ENCODE measurements around the gene C1orf53. TPM values are rescaled to one million over a fixed set of nuclear protein-coding genes. Genes with fewer than 3 reads are reported as not detected.

The C1orf53 gene
- total RNA-seq, 2 experiments from 2014 or later, result 0.54 to 0.95 TPM

DNA sequence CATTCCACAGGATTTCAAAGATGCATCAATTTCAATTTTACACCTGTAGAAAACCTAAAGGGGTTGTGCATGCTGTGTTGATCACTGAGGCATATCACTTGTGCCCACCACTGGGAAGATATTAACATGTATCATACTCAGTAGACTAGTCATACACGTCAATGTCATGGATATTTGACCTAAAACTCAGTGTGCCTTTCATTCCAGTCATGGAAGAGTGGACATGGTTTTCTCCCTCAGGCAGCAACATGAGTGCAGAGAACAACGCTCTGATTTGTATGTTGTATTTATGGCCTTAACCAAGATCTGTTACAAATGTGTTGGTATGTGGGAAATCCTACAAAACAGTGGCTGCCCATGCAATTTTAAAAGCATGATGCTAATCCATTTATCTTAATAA is 6.1 kb upstream of the C1orf53 start:
- H3K36me3 Mint-ChIP-seq, result no peaks in the 10 kb centered on the region

DNA sequence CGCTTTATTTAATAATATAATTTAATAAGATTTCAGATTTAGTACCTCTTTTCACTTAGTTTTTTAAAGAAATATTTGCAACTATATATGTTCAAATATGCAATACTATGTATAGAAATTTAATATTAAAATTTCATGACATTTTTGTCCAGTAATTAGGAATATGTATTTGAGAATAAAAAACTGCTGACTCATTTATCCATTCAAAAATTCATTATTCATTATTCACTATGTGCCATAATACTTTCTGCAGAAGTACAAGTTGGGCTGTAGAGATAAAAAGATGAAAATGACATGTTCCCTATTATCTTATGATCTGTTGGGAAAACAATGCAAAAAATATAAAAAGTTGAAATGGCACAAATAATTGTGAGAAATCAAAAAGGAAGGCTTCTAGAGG is 3.4 kb upstream of the C1orf53 start:
- Mint-ChIP-seq H3K4me1 (peaks cover 20% of the 10 kb centered on the region), H3K36me3 (no peaks in the 10 kb centered on the region), H3K4me3 (no peak overlapping the region), H3K27ac (no peak overlapping the region), H3K9me3 (no peaks in the 10 kb centered on the region), H3K27me3 (peaks cover 43% of the 10 kb centered on the region)
- DNase-seq, result no peak

More for the DNA sequence above, 6.1 kb upstream of the C1orf53 start:
- H3K9me3 Mint-ChIP-seq, result no peaks in the 10 kb centered on the region
- no peak overlapping the region for H3K4me3 Mint-ChIP-seq
- peaks cover 41% of the 10 kb centered on the region for H3K27me3 Mint-ChIP-seq
- peaks cover 1% of the 10 kb centered on the region for H3K4me1 Mint-ChIP-seq
- DNase-seq, result no peak
- H3K27ac Mint-ChIP-seq, result no peak overlapping the region

DNA sequence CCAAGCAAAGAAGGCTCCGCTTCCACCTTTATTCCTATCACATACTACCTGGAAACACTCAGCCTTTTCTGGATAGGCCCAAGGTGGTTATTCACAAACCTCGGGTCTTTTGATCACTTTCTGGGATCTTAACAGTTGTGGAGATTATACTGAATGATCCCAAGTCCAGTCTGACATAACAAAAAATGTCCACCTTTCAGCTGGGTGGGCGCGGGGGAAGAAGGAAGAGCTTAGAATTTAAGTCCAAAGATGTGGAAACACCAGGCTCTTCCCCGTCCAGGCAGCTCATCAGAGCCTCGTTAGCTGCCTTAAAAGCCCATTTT is 338 bp upstream of the C1orf53 start:
- H3K27me3 Mint-ChIP-seq, result peaks cover 61% of the 10 kb centered on the region
- DNase-seq, result no peak
- no peaks in the 10 kb centered on the region for H3K9me3 Mint-ChIP-seq
- H3K36me3 Mint-ChIP-seq, result no peaks in the 10 kb centered on the region
- peak overlapping the region; percentile 82 for H3K4me3 Mint-ChIP-seq
- H3K4me1 Mint-ChIP-seq, result peaks cover 21% of the 10 kb centered on the region
- H3K27ac Mint-ChIP-seq, result peak overlapping the region; percentile 62

DNA sequence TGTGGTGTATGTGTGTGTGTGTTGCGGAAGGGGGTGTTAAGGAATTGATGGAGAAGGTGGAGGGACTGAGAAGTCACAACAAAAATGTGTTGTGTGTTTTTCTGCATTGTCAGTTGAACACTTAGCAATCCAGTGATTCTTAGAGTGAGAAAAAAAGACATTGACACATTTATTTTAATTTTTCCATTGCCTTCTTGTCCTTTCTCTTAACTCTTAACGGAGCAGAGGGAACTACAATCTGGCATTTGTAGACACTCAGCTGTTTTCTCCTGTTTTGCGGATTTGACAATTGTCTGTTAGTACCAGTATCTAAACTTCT is 725 bp downstream of the C1orf53 start:
- Mint-ChIP-seq H3K27me3 (peaks cover 63% of the 10 kb centered on the region), H3K4me1 (peaks cover 22% of the 10 kb centered on the region), H3K27ac (peak overlapping the region; percentile 17), H3K4me3 (peak overlapping the region; percentile 82), H3K36me3 (no peaks in the 10 kb centered on the region), H3K9me3 (no peaks in the 10 kb centered on the region)
- DNase-seq, result no peak

DNA sequence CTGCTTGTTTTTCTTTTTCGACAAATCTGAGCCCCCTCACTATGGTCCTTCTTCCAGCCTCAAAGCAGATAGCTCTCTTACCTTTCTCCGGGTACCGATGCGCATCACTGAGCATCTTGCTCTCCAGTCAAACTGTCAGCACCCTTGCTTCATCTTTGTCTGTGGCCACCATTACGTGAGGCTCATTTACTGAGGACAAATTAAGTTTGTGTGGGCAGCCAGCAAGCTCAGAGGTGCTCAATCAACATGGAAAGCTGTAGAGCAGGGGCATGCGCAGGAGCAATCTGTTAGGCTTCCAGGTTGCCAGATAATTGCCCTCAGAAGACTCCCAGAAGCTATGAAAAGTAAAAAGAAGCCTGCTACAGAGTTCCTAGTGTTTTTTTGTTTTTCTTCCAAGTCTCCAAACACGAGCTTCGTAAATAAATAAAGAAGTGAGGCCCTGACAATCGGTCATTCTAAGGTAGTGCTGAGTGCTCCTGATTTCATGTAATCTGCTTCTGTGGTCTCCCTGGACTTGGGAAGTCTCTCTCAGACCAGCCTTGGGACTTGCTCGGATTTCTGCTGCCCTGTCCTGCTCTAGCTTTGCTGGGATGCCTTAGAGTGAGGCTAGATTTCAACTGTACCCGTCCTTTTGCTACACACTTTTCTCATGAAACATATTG is 1.8 kb downstream of the C1orf53 start:
- Mint-ChIP-seq H3K27ac (no peak overlapping the region), H3K9me3 (no peaks in the 10 kb centered on the region), H3K36me3 (no peaks in the 10 kb centered on the region), H3K27me3 (peaks cover 74% of the 10 kb centered on the region), H3K4me1 (peaks cover 33% of the 10 kb centered on the region), H3K4me3 (no peak overlapping the region)
- no peak for DNase-seq

DNA sequence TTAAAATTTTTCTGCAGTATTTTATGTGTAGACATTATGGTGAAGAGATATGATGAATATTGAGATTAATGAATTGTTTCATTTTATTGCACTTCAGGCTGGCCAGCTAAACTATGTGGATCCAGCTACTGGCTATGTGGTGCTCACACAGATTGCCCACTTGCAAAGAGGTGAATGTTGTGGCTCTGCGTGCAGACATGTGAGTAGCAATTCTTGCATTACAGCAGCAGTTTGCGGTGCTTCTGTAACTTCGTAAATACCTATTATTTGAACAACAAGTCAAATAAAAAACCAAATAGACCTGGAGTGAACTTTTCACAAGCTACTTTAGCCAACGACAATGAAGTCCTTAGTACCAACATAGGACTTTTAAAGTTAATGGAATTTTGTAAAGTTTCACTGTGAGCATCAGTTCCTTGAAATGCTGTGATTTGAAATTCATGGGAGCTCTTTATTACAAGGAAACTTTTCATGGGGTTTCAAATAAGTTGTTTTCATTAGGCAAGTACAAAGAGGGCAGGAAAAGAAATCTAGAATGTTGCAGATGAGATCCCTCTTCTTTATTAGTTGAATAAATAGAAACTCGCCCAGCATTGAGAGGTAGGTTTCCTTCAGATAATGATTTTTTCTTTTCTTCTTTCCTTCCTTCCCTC is 3.4 kb downstream of the C1orf53 start:
- Mint-ChIP-seq H3K4me1 (peaks cover 45% of the 10 kb centered on the region), H3K36me3 (no peaks in the 10 kb centered on the region), H3K27ac (no peak overlapping the region)

DNA sequence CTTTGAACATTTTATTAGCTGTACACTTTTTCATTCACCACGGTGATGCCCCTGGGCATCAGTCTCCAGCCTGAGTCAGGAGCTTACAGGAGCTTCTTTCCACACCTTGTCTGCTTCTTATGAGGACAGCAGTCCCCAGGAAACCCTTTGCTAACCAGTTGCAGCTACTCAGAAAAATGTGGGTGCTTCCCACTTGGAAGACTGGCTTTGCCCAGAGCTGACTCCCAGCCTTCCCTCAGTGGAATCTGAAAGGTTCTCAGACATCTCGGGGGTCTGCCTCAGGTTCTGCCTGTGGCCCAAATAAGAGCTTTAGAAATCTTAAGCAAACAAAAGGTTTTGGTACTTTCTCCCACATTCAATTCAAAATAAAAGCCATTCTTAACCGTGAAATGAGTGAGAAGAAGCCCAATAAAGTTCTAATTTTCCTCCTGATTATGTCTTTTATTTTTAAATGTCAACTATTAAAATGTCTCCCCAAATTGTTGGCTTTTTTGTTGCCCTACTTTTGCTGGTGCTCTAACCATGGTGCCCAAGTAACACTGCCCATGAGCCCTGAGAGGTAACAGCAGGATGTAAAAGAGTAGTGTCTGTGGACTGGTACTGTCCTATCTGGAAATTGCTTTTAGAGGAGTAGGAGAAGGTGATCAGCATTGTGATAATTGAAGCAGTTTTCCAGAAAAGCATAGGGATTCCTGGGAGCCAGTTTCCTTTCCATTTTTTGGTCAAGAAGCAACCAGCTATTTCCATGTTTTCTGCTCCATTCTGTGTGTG is 5.6 kb downstream of the C1orf53 start:
- Mint-ChIP-seq H3K4me1 (peaks cover 49% of the 10 kb centered on the region), H3K9me3 (no peaks in the 10 kb centered on the region), H3K36me3 (no peaks in the 10 kb centered on the region), H3K4me3 (no peak overlapping the region), H3K27me3 (peaks cover 99% of the 10 kb centered on the region), H3K27ac (no peak overlapping the region)
- no peak for DNase-seq

More for the DNA sequence above, 3.4 kb downstream of the C1orf53 start:
- no peaks in the 10 kb centered on the region for H3K9me3 Mint-ChIP-seq
- H3K4me3 Mint-ChIP-seq, result no peak overlapping the region
- no peak for DNase-seq
- H3K27me3 Mint-ChIP-seq, result peaks cover 86% of the 10 kb centered on the region

DNA sequence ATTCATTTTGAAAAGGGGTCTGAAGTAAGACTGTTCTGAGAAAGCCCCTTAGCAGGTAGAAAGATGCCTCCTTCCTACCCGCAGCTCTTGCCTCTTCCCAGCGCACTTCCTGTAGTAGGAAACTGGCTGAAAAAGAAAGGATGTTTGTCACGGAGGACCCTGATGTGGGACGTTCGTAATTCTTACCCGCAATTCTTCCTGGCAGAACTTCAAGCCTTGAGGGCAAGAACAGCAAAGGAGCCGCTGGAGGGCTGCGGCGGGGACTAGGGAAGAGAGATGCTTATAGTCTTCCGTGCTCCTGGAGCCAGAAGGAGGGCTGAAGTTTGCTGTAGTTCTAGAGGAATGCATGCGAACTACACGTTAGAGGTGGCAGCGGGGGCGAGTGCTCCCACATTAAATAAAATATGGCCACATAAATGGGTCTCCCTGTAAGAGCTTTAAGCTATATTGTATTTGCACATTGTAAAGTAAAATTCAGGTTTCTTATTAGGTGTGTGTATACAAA is 6.3 kb downstream of the C1orf53 start:
- Mint-ChIP-seq H3K4me1 (peaks cover 48% of the 10 kb centered on the region), H3K9me3 (no peaks in the 10 kb centered on the region), H3K27ac (no peak overlapping the region), H3K27me3 (peaks cover 99% of the 10 kb centered on the region), H3K4me3 (peak overlapping the region; percentile 47), H3K36me3 (no peaks in the 10 kb centered on the region)
- no peak for DNase-seq

DNA sequence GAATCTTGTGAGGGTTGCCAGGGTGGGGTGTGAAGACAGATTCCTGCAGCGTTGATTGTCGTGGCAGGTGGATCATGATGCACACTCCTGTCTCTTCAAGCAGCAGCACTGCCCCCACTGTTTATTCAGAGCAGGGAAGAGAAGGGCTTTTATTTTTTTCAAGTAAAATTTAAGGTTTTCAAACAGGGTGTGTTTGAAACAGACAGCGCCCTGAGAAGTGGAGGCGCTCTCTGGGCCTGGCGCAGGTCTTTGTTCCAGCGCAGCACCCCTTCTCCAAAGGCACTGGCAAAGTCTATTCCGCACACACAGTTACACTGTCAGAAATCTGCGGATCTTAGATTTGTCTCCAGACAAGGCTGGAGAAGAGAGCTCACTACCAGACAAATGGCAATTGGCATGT is 7.0 kb downstream of the C1orf53 start:
- Mint-ChIP-seq H3K27ac (no peak overlapping the region), H3K9me3 (no peaks in the 10 kb centered on the region), H3K36me3 (no peaks in the 10 kb centered on the region), H3K4me1 (peaks cover 49% of the 10 kb centered on the region), H3K4me3 (peak overlapping the region; percentile 47), H3K27me3 (peaks cover 99% of the 10 kb centered on the region)
- DNase-seq, result no peak

DNA sequence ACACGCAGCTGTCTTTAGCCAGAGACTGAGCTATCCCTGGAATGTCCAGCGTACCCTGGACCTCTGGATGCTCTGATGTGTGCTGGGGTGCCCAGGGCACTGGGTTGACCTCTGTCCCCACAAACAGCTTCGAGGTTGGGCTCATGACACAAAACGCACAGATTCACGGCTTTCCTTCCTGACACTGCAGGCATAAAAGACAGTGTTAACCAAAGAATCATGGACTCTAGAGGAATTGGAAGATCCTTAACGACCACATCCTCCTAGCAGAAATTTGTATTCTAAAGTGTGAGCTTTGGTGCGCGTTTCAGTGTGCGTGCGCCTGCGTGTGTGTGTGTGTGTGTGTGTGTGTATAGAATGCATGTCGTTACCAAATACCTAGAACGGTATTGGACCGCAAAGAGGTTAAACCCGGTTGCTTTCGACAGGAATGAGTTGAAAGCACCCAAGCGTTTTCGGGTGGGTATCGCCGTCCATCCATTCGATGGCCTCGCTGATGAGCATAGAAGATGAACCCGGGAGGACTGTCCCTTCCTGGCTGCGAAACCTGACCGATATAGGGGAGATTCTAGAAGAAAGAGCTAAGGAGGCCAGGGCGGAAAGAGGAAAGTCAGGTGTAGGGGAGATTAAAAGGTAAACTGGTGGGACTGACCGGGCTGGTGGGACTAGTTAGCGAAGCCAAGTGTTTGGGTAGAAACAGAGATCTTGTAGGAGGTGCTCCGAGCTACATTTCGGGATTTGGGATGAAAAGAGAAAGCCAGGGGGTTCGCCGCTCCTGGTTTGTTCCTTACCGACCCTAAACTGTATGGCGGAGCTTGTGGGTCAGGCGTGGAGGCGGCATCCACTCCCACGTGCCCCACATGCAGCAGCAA is 7.9 kb downstream of the C1orf53 start:
- peak overlapping the region; percentile 71 for H3K4me3 Mint-ChIP-seq
- H3K27me3 Mint-ChIP-seq, result peaks cover 99% of the 10 kb centered on the region
- no peaks in the 10 kb centered on the region for H3K36me3 Mint-ChIP-seq
- H3K27ac Mint-ChIP-seq, result no peak overlapping the region
- no peaks in the 10 kb centered on the region for H3K9me3 Mint-ChIP-seq
- peaks cover 49% of the 10 kb centered on the region for H3K4me1 Mint-ChIP-seq
- no peak for DNase-seq

DNA sequence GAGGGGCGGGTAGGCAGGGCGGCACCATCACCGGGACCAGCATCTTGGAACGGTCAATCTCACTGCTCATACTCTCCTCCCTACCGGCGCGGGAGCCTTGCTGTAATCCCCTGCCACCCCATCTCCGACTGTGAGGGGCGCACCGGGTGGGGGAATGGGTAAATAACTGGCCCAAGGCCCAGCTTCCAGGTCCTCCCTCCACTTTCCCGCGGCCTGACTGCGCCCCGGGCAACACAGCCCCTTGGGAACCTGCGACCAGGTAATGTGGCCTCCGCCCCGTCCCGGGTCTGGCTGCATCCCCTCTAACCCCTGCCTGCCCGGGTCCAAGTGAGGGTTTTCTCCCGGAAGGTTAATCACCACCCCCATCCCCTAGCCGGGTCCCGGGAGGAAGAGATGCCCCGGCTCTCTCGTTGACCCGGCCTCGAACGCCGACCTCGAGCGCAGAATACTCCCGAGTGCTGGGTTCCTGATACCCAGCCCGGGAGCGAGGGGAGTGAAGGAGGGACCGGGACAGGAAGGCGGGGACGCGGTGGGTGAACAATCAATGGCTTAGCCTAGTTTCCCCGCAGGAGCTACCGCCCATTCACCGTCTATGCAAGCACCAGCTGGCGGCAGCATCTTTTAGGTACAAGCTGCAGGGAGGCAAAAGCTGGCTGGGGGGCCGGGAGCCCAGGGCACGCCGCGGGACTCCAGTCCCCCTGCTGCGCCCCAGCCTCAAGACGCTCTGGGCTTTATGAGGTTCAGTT is 8.9 kb downstream of the C1orf53 start:
- H3K4me3 Mint-ChIP-seq, result peak overlapping the region; percentile 86
- no peak for DNase-seq
- no peaks in the 10 kb centered on the region for H3K36me3 Mint-ChIP-seq
- no peak overlapping the region for H3K27ac Mint-ChIP-seq
- no peaks in the 10 kb centered on the region for H3K9me3 Mint-ChIP-seq
- H3K27me3 Mint-ChIP-seq, result peaks cover 99% of the 10 kb centered on the region
- H3K4me1 Mint-ChIP-seq, result peaks cover 56% of the 10 kb centered on the region

DNA sequence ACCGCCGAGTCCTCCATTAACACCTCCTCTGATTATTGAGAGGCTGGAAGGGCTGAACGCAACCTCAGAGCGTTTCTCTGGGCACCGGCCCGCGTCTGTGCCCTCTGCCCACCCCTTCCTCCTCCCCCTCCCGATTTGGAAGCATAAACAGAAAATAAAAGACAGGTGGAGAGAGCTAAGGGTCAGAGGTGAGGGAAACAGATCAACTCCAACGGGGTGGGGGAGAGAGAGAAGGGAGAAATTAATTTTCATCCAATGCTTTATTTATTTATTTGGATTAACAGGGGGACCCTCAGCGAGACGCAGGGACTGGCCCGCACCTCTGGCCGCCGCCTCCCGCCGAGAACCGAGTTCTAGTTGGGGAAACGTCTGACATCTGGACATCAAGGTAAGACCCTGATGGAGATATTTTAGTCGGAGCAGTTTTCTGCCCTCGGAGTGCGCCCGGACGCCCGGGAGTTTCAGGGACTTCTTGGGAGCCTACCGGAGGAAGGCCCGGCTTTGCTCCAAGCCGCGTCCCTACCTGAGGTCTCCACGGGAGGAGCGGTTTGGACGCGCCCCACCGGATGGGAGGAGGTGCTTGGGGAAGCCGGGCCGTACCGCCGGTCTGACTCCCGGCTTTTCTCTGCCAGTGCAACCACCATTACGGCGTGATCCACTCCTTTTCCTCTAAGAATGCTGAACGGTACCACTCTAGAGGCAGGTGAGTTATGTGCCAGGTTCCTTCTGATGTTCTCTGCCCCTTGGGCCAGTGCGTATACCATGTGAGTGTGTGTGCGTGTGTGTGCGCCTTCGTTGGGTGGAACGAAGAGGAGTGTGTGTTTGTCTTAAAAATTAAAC is 9.6 kb downstream of the C1orf53 start:
- H3K4me3 Mint-ChIP-seq, result peak overlapping the region; percentile 86
- no peak for DNase-seq
- no peak overlapping the region for H3K27ac Mint-ChIP-seq
- H3K27me3 Mint-ChIP-seq, result peaks cover 100% of the 10 kb centered on the region
- H3K9me3 Mint-ChIP-seq, result no peaks in the 10 kb centered on the region
- H3K4me1 Mint-ChIP-seq, result peaks cover 64% of the 10 kb centered on the region
- no peaks in the 10 kb centered on the region for H3K36me3 Mint-ChIP-seq

DNA sequence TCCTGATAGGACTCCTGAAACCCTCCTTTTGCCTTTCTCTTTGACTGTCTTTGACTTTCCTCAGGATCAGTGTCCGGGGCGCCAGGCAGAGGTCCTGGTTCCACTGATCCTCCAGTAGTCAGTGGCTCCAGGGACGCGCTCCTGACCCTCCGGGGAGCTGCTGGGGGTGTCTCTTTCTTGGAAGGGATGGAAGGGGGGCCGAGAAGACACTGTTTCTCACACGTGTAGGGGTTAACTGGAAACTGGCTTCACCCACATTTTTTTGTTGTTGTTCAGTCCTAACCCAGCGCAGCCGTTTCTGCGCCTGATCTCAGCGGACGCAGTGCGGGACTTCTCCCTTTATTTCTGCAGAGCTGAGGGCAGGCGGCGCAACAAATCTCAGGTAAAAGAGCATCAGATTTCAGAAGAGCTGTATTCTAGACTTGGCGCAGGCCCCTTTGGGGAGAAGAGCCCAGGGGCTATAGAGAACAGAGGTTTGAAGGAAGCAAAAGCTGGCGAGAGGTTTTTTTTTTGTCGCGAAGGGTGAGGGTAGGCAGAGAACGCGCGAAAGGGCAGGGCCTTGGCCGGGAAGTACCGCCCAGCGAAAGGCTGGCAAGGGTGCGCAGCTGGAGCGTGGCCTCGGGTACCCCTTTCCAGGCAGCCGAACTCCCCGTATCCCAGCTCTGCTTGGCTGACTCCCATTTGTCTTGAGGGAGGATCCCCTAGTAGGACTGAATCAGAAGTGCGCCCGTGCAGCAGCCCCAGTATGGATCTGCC is 10.5 kb downstream of the C1orf53 start:
- H3K4me3 Mint-ChIP-seq, result peak overlapping the region; percentile 86
- H3K27ac Mint-ChIP-seq, result no peak overlapping the region
- no peaks in the 10 kb centered on the region for H3K9me3 Mint-ChIP-seq
- H3K4me1 Mint-ChIP-seq, result peaks cover 71% of the 10 kb centered on the region
- no peaks in the 10 kb centered on the region for H3K36me3 Mint-ChIP-seq
- H3K27me3 Mint-ChIP-seq, result peaks cover 100% of the 10 kb centered on the region
- no peak for DNase-seq

Data from activated naive CD8-positive, alpha-beta T cell treated with anti-CD3 and anti-CD28 coated beads for 36 hours (primary cell).